Measurements from ENCODE around the gene FAM241A.
"Not testable (repeated sequence)": the region's sequence is repeated elsewhere in the genome, so short reads cannot be mapped to it uniquely, and the experiment has no call there.

Gene FAM241A

GRCh38 chr4:112175840-112176239 is 30.6 kb downstream of the FAM241A start:
- DNase-seq = no peak

- no peak for DNase-seq
Observed at GRCh38 chr4:112176596-112176995, 31.3 kb downstream of the FAM241A start.

- DNase-seq = not testable (repeated sequence)
Observed at GRCh38 chr4:112178741-112179140, 33.5 kb downstream of the FAM241A start.

GRCh38 chr4:112181358-112182000 is 36.2 kb downstream of the FAM241A start:
- DNase-seq = no peak

GRCh38 chr4:112182604-112183003 is 37.4 kb downstream of the FAM241A start:
- no peak for DNase-seq

- DNase-seq = no peak
Observed at GRCh38 chr4:112183252-112183651, 38.0 kb downstream of the FAM241A start.

- DNase-seq = no peak
Observed at GRCh38 chr4:112184438-112184837, 39.2 kb downstream of the FAM241A start.

- no peak for DNase-seq
Observed at GRCh38 chr4:112185334-112185733, 40.1 kb downstream of the FAM241A start.

GRCh38 chr4:112185740-112186670 is 40.8 kb downstream of the FAM241A start:
- DNase-seq = no peak

- DNase-seq = no peak
Observed at GRCh38 chr4:112189754-112190153, 44.5 kb downstream of the FAM241A start.

GRCh38 chr4:112190684-112191083 is 45.4 kb downstream of the FAM241A start:
- DNase-seq = no peak

- DNase-seq = no peak
Observed at GRCh38 chr4:112196461-112196860, 51.2 kb downstream of the FAM241A start.

- DNase-seq = no peak
Observed at GRCh38 chr4:112199041-112199440, 53.8 kb downstream of the FAM241A start.

GRCh38 chr4:112201915-112202505 is 56.8 kb downstream of the FAM241A start:
- DNase-seq = no peak

GRCh38 chr4:112203593-112203992 is 58.3 kb downstream of the FAM241A start:
- no peak for DNase-seq

GRCh38 chr4:112206431-112206830 is 61.2 kb downstream of the FAM241A start:
- no peak for DNase-seq

GRCh38 chr4:112208137-112209095 is 63.2 kb downstream of the FAM241A start:
- not testable (repeated sequence) for DNase-seq

GRCh38 chr4:112210777-112211176 is 65.5 kb downstream of the FAM241A start:
- DNase-seq = no peak

- no peak for DNase-seq
Observed at GRCh38 chr4:112213091-112213490, 67.8 kb downstream of the FAM241A start.

- no peak for DNase-seq
Observed at GRCh38 chr4:112213856-112214255, 68.6 kb downstream of the FAM241A start.

- no peak for DNase-seq
Observed at GRCh38 chr4:112214390-112215264, 69.4 kb downstream of the FAM241A start.
